Fibroblast of skin of scalp (primary cell): Measurements from ENCODE around the gene TMEM201. TPM values are rescaled to one million over a fixed set of nuclear protein-coding genes. Genes with fewer than 3 reads are reported as not detected.
"Not testable (repeated sequence)": the region's sequence is repeated elsewhere in the genome, so short reads cannot be mapped to it uniquely, and the experiment has no call there.

Experiments
- DNase-seq: peaks from one replicate; pipeline ENCODE4 v3.0.0-alpha.2; 2013
- polyA plus RNA-seq, 2 experiments: library from polyadenylated mRNA; unstranded; fragments of 120-200 nt; gene quantifications; one replicate each; pipeline ENCODE4 v1.2.1, GENCODE V29; 2013; ENCODE audit not compliant: insufficient read length in 2 of 2

The TMEM201 gene
- 9.0 TPM for polyA plus RNA-seq (2013, experiment 1 of 2; ENCODE audit: insufficient read length)
- polyA plus RNA-seq (2013, experiment 2 of 2; ENCODE audit: insufficient read length), result 8.3 TPM

GRCh38 chr1:9588551-9589143 lies at the start of gene TMEM201:
TMEM201 (plus strand) TSS chr1:9588911; CDS start chr1:9588931, 20 bp downstream.
- peak; percentile 92 for DNase-seq

GRCh38 chr1:9539165-9539828 lies 49.4 kb upstream of the TMEM201 start, which contains the start of gene SLC25A33:
SLC25A33 (plus strand) TSS chr1:9539465; CDS start chr1:9539692, 227 bp downstream.
- DNase-seq, result peak; percentile 98

GRCh38 chr1:9539829-9540550 lies 48.7 kb upstream of the TMEM201 start:
- DNase-seq, result peak; percentile 55

GRCh38 chr1:9542430-9542829 lies 46.3 kb upstream of the TMEM201 start:
- DNase-seq, result peak; percentile 43

- DNase-seq, result no peak
Measured at GRCh38 chr1:9544926-9545325, 43.8 kb upstream of the TMEM201 start.

GRCh38 chr1:9549955-9550546 lies 38.7 kb upstream of the TMEM201 start:
- DNase-seq, result no peak

- no peak for DNase-seq
Measured at GRCh38 chr1:9551984-9552383, 36.7 kb upstream of the TMEM201 start.

- no peak for DNase-seq
Measured at GRCh38 chr1:9553736-9554144, 35.0 kb upstream of the TMEM201 start.

- DNase-seq, result no peak
Measured at GRCh38 chr1:9555942-9556341, 32.8 kb upstream of the TMEM201 start.

- DNase-seq, result no peak
Measured at GRCh38 chr1:9557624-9558023, 31.1 kb upstream of the TMEM201 start.

GRCh38 chr1:9558271-9558945 lies 30.3 kb upstream of the TMEM201 start:
- no peak for DNase-seq

GRCh38 chr1:9558946-9559545 lies 29.7 kb upstream of the TMEM201 start:
- peak; percentile 48 for DNase-seq

GRCh38 chr1:9559673-9560072 lies 29.0 kb upstream of the TMEM201 start:
- DNase-seq, result no peak

GRCh38 chr1:9560090-9560489 lies 28.6 kb upstream of the TMEM201 start:
- not testable (repeated sequence) for DNase-seq

- DNase-seq, result peak; percentile 71
Measured at GRCh38 chr1:9561429-9561828, 27.3 kb upstream of the TMEM201 start.

- no peak for DNase-seq
Measured at GRCh38 chr1:9569267-9569666, 19.4 kb upstream of the TMEM201 start.

GRCh38 chr1:9570886-9571529 lies 17.7 kb upstream of the TMEM201 start:
- not testable (repeated sequence) for DNase-seq

GRCh38 chr1:9573723-9574122 lies 15.0 kb upstream of the TMEM201 start:
- no peak for DNase-seq

- DNase-seq, result no peak
Measured at GRCh38 chr1:9575486-9575885, 13.2 kb upstream of the TMEM201 start.

- DNase-seq, result no peak
Measured at GRCh38 chr1:9576903-9577302, 11.8 kb upstream of the TMEM201 start.

- no peak for DNase-seq
Measured at GRCh38 chr1:9577423-9577822, 11.3 kb upstream of the TMEM201 start.
